Activated CD8-positive, alpha-beta memory T cell treated with anti-CD3 and anti-CD28 coated beads, Interleukin-2, amount 50 U/mL, for 48 hours (primary cell): ENCODE measurements around the gene ZC3H10.
"Not testable (repeated sequence)": the region's sequence is repeated elsewhere in the genome, so short reads cannot be mapped to it uniquely, and the experiment has no call there.

Experiments
- DNase-seq: peaks from one replicate; pipeline ENCODE4 v3.0.0-alpha.2; 2020

ZC3H10 gene, protein sequence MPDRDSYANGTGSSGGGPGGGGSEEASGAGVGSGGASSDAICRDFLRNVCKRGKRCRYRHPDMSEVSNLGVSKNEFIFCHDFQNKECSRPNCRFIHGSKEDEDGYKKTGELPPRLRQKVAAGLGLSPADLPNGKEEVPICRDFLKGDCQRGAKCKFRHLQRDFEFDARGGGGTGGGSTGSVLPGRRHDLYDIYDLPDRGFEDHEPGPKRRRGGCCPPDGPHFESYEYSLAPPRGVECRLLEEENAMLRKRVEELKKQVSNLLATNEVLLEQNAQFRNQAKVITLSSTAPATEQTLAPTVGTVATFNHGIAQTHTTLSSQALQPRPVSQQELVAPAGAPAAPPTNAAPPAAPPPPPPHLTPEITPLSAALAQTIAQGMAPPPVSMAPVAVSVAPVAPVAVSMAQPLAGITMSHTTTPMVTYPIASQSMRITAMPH

DNA sequence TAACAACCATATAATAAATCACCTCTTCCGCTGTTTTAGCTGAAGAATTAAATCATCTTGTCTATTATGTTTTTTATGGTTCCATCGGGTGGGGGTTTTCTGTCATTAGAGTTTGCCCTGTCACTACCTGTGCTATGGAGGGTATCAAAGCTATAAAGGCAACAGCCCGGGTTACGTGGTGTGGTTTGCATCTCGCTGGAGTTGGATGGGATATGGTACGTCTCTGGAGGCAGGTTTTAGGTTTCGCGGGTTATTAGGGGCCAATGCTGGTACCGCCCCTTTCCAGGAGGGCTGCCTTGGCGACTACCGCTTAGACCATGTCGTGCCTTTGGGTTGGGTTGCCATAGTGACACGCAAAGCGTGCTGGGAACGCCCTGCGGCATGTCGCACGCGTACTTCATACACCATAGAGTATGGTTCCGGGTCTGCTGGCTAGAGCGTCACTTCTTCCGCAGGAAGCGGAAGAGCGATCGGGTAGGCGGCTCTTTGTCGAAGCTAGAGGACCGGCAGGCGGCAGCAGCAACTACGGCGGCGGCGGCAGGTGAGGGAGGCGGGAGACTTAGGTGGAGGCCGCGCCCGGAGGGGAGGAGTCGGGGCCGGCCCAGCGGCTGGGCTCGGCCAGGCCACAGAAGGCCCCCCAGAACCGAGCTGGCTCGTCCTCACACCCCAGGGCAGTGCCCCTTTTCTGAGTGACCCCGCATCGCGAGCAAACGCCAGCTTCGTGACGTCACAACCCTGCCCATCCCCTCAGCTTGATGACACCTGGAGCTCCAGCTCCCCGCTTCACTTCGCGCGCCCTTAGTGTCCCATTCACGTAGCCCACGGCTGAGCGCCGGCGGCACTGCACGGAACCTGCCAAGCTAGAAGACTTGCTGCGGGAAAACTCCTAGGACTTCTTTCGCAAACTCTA is at the start of gene ZC3H10:
TSS of gene ZC3H10 (plus strand) at position 489 of the 910 bp plus-strand sequence. CDS start 2,297 bp downstream, outside the sequence.
- DNase-seq: peak; percentile 99

DNA sequence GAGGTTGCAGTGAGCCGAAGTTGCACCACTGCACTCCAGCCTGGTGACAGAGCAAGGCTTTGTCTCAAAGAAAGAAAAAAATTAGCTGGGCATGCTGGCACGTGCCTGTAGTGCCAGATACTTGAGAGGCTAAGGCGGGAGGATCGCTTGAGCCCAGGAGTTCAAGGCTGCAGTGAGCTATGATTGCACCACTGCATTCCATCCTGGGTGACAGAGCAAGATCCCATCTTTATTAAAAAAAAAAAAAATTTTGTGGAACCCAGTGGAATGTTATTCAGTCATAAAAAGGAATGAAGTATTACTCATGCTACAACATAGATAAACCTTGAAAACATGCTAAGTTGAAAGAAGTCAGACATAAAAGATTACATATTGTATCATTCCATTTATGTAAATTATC is 46.4 kb upstream of the ZC3H10 start:
- DNase-seq: no peak

DNA sequence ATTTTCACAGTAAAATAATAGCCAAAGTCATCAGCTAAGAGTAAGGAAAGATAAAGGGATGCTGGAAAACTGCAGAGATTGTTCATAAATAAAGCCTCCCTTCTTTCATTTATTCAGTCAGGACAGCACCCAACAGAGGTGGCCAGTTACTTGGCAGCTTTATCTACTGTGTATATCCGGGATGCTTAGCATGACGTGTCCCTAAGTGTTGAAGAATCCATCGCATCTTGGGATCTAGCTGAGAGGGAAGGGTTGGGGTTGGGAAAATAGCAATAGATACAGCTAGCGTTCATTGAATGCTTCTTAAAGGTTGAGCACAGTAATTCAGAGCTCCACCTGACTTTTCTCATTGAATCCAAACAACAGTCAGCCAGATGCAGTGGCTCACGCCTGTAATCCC is 43.7 kb upstream of the ZC3H10 start:
- no peak for DNase-seq

DNA sequence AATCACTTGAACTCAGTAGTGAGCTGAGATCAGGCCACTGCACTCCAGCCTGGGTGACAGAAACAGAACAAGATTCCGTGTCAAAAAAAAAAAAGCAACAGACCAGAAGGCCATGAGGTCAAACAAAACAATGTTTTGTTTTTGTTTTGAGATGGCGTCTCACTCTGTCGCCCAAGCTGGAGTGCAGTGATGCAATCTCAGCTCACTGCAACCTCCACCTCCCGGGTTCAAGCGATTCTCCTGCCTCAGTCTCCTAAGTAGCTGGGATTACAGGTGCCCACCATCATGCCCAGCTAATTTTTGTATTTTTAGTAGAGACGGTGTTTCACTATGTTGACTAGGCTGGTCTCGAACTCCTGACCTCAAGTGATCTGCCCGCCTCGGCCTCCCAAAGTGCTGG is 40.1 kb upstream of the ZC3H10 start:
- not testable (repeated sequence) for DNase-seq

DNA sequence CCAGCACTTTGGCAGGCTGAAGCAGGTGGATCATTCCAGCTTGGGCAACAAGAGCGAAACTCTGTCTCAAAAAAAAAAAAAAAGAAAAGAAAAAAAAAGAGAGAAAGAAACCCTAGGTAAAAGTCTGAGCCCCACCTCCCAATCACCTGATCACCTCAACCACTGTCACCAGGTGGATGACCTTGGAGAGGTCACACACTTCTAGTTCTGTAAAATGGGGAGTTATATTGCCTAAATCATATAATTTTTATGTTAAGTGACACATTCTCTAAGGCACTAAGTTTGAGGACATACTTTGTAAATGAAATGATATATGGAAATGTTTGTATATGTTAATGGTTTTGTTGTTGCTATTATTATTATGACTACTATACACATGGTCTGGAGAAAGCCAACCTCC is 39.6 kb upstream of the ZC3H10 start:
- DNase-seq: no peak

DNA sequence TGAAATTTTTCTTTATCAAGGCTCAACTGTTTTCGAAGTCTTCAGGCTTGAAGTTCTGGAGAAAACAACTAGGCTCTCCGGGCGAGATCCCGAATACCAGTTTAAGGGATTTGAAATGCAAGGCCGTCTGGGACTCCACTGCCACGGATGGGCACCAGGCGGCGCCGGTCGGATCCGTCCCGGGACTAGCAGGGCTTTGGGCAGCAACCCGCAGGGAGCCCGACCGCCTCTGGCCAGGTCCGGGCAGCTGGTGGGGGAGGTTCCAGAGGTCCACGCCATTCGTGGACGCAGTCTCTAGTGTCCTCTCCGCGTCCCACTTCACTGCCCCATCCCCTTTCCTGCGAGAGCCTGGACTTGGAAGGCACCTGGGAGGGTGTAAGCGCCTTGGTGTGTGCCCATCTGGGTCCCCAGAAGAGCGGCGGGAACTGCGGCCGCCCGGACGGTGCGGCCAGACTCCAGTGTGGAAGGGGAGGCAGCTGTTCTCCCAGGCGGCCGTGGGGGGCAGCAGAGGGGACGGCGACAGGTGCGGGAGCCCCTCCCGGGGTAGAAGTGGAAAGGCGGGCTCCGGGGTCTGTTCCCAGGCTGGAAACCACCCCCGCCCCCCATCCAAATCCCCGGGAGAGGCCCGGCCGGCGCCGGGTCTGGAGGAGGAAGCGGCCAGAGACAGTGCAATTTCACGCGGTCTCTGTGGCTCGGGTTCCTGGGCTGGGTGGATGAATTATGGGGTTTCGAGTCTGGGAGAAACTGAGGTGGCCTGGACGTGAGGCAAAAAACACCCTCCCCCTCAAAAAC is 38.9 kb upstream of the ZC3H10 start:
- DNase-seq: peak; percentile 78

DNA sequence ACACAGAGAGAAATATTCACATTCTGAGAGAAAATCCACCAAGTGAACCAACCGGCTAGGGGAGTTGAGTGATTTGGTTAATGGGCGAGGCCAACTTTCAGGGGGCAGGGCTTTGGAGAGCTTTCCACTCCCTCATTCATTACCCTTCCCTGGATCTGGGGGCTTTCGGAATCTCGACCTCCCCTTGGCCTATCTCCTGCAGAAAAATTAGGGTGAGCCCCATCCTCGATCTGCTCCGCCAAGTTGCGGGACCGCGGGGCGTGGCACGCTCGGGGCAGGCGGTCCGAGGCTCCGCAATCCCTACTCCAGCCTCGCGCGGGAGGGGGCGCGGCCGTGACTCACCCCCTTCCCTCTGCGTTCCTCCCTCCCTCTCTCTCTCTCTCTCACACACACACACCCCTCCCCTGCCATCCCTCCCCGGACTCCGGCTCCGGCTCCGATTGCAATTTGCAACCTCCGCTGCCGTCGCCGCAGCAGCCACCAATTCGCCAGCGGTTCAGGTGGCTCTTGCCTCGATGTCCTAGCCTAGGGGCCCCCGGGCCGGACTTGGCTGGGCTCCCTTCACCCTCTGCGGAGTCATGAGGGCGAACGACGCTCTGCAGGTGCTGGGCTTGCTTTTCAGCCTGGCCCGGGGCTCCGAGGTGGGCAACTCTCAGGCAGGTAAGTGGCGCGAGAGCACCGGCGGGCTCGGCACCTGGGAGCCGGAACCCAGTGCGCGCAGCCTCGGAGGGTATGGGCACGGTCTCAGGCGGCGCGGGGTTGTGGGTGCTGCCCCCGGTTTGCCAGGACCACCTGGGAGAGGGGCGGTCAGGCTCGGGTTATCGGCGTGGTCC is 38.1 kb upstream of the ZC3H10 start, which contains the start of gene ERBB3:
TSS of gene ERBB3 (plus strand) at position 443 of the 833 bp plus-strand sequence. CDS start at position 579, 136 bp downstream.
- DNase-seq: peak; percentile 79

DNA sequence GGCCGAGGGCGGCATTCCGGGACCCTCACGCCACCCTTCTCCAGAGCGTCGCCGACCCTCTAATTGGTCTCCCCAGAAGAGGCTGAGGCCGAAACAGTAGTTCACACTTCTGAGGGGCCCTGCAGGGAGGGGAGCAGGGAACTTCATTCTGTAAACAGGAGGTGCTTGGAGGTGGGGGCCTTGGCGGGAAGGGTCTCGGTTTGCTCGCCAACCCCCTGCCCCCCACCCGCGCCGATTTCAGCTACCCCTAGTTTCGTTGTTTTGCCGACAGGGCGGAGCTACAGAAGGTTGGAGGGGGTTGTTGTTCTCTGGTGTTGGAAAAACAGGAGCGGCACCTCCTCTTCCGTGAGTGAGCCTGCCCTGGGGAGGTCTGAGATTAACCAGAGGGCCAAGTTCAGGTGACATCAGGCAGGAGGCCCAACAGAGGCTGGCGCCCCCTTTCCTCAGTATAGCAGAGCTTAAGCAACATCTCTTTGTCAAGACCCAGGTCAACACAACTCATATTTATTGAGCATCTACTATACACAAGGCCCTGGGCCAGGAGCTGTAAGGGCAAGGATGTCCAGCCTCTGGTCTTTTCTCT is 37.4 kb upstream of the ZC3H10 start:
- no peak for DNase-seq

DNA sequence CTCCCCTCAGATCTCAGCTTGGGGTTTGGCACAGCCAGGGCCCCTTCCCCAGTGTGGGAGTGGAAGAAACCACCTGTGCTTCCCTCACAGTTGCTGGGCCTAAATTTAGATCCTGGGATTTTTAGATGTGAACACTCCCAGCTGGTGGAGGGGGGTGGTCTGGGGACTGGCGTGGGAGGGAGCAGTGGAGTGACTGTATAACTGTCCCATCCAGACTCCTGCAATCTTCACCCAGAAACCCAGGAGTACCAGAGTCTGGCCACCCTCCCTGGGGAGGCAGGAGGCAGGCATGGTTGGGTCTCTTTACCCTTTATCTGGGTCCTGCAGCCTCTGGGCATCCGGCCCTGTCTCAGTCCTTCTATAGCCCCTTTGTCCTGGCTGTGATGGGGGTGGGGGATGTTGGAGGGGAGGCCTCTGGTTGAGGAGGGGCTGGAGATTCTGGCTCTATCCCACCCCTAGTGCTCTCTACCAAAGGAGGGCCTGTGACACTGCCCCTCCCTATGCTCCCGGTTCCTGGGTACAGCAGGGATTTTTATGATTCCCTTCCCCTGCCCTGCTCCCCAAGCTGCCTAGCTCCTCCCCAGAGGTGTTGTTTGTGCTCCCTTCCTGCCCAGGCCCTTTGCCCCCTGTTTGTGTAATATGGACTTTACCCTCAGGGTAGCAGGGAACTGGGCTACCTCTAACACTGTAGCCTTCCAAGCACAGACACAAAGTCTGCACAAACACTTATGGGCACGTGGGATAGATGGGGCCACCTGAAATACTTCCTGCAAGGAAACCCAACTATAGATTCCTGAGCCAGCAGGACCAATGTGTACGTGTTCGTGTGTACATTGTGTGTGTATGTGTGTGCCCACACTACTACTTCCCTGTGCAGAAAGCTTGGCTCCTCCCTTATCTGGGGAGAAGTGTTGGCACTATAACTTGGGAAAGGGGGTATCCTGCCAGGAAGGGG is 36.4 kb upstream of the ZC3H10 start:
- no peak for DNase-seq

DNA sequence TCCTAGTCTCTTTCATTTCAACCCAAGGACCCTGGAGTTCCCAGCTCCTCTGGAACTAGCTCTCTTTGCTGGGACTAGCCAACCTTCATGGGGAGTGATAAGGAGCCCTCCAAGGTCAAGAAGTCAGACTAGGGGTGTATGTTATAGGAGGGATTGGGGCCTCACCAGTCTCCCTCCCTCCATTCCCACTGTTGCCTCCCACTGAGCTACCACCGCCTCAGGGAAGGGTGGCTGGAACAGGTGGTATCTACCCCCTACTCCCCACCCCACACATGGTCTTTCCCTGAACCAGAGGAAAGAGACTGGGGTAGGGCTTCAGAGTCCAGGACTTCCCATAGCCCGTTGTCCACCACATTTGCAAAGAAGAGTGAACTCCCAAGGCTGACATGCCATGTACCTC is 35.7 kb upstream of the ZC3H10 start:
- no peak for DNase-seq

DNA sequence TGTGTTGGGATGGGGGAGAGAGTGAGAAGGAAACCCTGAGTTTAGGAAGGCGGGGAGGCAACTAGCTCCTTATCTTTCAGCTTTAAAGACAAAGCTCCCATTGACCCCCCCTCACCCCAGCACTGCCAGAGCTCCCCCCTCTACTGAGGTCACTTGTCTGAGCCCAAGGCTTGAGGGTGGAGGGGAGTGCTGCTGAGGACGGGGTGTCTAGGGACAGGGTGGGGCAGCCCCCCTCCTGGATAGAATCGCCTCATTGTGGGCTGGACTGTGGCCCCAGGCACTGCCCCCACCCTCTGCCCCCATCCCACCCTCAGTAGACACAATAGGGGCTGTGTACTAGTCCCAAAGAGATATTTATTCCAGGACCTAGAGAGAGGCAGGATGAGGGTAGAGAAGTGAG is 35.1 kb upstream of the ZC3H10 start:
- DNase-seq: no peak

DNA sequence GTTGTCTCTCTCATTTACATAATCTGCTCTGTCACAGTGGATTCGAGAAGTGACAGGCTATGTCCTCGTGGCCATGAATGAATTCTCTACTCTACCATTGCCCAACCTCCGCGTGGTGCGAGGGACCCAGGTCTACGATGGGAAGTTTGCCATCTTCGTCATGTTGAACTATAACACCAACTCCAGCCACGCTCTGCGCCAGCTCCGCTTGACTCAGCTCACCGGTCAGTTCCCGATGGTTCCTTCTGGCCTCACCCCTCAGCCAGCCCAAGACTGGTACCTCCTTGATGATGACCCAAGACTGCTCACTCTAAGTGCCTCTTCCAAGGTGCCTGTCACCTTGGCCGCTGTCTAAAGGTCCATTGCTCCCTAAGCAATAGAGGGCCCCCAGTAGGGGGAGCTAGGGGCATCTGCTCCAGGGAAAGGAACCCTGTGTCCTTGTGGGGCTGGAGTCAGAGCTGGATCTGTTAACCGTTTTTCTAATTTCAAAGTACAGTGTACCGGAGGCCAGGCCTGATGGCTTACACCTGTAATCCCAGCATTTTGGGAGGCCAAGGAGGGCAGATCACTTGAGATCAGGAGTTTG is 33.0 kb upstream of the ZC3H10 start:
- no peak for DNase-seq

DNA sequence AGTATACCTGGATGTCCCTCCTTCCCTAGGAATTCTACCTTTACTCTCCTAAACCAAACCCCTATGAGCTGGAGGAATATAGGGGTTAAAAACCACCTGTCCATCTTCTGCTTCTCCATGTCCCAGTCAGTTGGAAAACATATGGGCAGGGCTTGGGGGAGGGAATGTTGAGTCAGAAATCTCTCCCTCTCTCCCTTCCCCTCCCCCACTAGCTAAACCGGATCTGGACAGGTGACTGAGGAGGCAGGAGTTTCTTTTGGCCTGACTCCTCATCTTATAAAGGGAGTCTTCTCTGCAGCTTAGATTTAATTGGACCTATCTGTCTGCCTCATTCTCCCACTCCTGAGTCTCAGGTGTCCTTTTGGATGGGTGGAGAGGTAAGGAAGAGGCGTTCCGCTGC is 32.0 kb upstream of the ZC3H10 start:
- DNase-seq: no peak

DNA sequence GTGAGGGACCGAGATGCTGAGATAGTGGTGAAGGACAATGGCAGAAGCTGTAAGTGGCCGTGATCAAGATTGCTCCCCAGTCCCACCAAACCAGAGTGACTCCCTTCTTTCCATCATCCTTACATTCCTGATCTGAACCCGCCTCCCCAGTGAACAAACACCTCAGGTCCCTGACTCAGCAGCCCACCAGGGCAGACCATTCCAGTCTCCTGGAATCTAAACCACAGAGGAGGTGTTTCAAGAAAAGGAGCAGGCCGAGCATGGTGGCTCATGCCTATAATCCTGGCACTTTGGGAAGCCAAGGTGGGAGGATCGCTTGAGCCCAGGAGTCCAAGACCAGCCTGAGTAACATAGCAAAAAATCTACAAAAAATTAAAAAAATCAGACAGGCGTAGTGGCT is 31.5 kb upstream of the ZC3H10 start:
- DNase-seq: no peak

DNA sequence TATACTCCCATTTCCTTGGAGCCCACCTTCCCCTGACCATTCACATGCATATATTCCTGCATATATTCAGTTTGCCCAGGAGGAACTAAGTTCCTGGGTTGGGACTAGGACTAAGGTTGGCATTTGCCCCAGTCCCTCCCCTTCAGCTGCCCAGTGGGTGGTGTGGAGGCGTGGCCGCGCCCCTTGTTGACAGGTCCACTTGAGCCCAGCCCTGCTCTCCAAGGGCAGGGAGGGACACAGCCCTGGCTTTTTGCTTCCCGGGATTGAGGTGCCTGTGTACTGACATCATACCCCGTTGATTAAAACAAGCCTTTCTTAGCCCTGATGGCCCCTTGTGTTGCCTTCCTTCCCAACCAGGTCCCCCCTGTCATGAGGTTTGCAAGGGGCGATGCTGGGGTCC is 30.8 kb upstream of the ZC3H10 start:
- DNase-seq: no peak

DNA sequence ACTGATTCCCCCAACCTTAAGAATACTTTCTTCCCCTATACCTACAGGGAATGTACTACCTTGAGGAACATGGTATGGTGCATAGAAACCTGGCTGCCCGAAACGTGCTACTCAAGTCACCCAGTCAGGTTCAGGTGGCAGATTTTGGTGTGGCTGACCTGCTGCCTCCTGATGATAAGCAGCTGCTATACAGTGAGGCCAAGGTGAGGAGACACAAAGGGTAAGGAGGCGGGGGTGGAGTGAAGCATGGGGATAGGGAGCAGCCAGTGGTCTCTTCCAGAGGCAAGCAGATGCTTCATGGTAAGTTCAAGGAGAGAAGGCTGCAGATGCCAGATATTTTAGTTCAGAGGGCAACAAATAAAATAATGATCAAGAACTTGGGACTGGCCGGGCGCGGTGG is 20.3 kb upstream of the ZC3H10 start:
- no peak for DNase-seq

DNA sequence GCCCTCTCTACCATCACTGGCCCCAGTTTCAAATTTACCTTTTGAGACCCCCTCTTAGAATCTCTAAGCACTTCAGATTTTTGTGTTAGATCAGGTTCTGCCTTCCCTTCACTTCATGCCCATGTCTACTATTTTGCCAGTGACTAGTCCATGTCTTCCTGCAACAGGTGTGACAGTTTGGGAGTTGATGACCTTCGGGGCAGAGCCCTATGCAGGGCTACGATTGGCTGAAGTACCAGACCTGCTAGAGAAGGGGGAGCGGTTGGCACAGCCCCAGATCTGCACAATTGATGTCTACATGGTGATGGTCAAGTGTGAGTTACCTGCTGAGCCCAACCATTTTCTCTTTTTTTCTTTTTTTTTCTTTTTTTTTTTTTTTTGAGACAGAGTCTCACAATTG is 19.5 kb upstream of the ZC3H10 start:
- DNase-seq: no peak

DNA sequence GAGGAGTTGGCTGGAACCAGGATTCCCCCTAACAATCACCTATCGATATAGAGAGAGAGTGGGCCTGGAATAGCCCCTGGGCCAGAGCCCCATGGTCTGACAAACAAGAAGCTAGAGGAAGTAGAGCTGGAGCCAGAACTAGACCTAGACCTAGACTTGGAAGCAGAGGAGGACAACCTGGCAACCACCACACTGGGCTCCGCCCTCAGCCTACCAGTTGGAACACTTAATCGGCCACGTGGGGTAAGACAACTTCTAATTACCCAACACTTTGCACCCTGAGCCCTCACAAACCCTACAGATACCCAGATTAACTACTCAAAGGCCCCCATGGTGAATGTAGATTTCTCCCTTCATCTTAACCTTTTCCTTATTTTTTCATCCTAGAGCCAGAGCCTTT is 18.3 kb upstream of the ZC3H10 start:
- no peak for DNase-seq

DNA sequence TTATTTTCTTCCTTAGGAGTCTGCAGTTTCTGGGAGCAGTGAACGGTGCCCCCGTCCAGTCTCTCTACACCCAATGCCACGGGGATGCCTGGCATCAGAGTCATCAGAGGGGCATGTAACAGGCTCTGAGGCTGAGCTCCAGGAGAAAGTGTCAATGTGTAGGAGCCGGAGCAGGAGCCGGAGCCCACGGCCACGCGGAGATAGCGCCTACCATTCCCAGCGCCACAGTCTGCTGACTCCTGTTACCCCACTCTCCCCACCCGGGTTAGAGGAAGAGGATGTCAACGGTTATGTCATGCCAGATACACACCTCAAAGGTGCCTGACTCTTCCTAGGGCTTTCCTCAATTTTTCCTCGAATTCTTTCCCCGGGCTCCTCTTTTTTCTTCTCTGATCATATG is 17.0 kb upstream of the ZC3H10 start:
- no peak for DNase-seq

DNA sequence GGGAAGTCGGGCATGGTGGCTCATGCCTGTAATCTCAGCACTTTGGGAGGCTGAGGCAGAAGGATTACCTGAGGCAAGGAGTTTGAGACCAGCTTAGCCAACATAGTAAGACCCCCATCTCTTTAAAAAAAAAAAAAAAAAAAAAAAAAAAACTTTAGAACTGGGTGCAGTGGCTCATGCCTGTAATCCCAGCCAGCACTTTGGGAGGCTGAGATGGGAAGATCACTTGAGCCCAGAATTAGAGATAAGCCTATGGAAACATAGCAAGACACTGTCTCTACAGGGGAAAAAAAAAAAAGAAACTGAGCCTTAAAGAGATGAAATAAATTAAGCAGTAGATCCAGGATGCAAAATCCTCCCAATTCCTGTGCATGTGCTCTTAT is 15.4 kb upstream of the ZC3H10 start:
- no peak for DNase-seq
